Stimulated activated memory B cell treated with anti-CD40 and anti-IgM and Interleukin-4, amounts not matched to agents 10 μg/mL and 1 μg/mL and 100 μg/mL, for 72 hours (primary cell): Measurements from ENCODE around the gene SHLD1.

Experiments used
- ATAC-seq: fragments of 150-1000 bp; cut with Tn5 transposase; 2 replicates; pipeline ENCODE4 v1.10.0; 2021
- H3K27ac Mint-ChIP-seq: one replicate; pipeline ENCODE4 v1.8.0; 2022; ENCODE audit warnings: mild to moderate bottlenecking, mixed read lengths
- H3K27me3 Mint-ChIP-seq: one replicate; pipeline ENCODE4 v1.8.0; 2022; ENCODE audit warnings: mixed read lengths
- H3K36me3 Mint-ChIP-seq: one replicate; pipeline ENCODE4 v1.8.0; 2022; ENCODE audit warnings: mixed read lengths
- H3K4me1 Mint-ChIP-seq: one replicate; pipeline ENCODE4 v1.8.0; 2022; ENCODE audit warnings: mixed read lengths
- H3K4me3 Mint-ChIP-seq: one replicate; pipeline ENCODE4 v1.8.0; 2022; ENCODE audit warnings: mild to moderate bottlenecking, moderate library complexity, mixed read lengths
- H3K9me3 Mint-ChIP-seq: one replicate; pipeline ENCODE4 v1.8.0; 2022; ENCODE audit warnings: mixed read lengths

Gene SHLD1

GRCh38 chr20:5893052-5893451 lies 142.9 kb downstream of the SHLD1 start:
- no peak for ATAC-seq
- H3K4me1 Mint-ChIP-seq, result no peaks in the 10 kb centered on the region
- no peaks in the 10 kb centered on the region for H3K9me3 Mint-ChIP-seq
- no peak overlapping the region for H3K27ac Mint-ChIP-seq
- H3K27me3 Mint-ChIP-seq, result peaks cover 36% of the 10 kb centered on the region
- no peaks in the 10 kb centered on the region for H3K36me3 Mint-ChIP-seq
- H3K4me3 Mint-ChIP-seq, result no peak overlapping the region

GRCh38 chr20:5893621-5894020 lies 143.4 kb downstream of the SHLD1 start:
- Mint-ChIP-seq H3K27ac (no peak overlapping the region), H3K4me1 (no peaks in the 10 kb centered on the region), H3K9me3 (no peaks in the 10 kb centered on the region)

GRCh38 chr20:5895626-5896025 lies 145.4 kb downstream of the SHLD1 start:
- Mint-ChIP-seq H3K27ac (no peak overlapping the region), H3K27me3 (peaks cover 36% of the 10 kb centered on the region), H3K9me3 (peaks cover 3% of the 10 kb centered on the region), H3K36me3 (no peaks in the 10 kb centered on the region), H3K4me3 (no peak overlapping the region), H3K4me1 (no peaks in the 10 kb centered on the region)
- ATAC-seq, result no peak

More at GRCh38 chr20:5893621-5894020, 143.4 kb downstream of the SHLD1 start:
- no peak for ATAC-seq
- H3K27me3 Mint-ChIP-seq, result peaks cover 36% of the 10 kb centered on the region
- H3K4me3 Mint-ChIP-seq, result no peak overlapping the region
- H3K36me3 Mint-ChIP-seq, result no peaks in the 10 kb centered on the region

- H3K27me3 Mint-ChIP-seq, result peaks cover 66% of the 10 kb centered on the region
- no peak overlapping the region for H3K27ac Mint-ChIP-seq
- H3K4me3 Mint-ChIP-seq, result no peak overlapping the region
- no peaks in the 10 kb centered on the region for H3K4me1 Mint-ChIP-seq
- H3K9me3 Mint-ChIP-seq, result peaks cover 3% of the 10 kb centered on the region
- H3K36me3 Mint-ChIP-seq, result no peaks in the 10 kb centered on the region
- no peak for ATAC-seq
Measured at GRCh38 chr20:5899444-5899843, 149.2 kb downstream of the SHLD1 start.

GRCh38 chr20:5900908-5901307 lies 150.7 kb downstream of the SHLD1 start:
- Mint-ChIP-seq H3K27ac (no peak overlapping the region), H3K4me3 (no peak overlapping the region), H3K4me1 (no peaks in the 10 kb centered on the region), H3K9me3 (peaks cover 3% of the 10 kb centered on the region), H3K36me3 (no peaks in the 10 kb centered on the region), H3K27me3 (peaks cover 66% of the 10 kb centered on the region)
- ATAC-seq, result peak; percentile 43

- Mint-ChIP-seq H3K4me1 (peaks cover 9% of the 10 kb centered on the region), H3K4me3 (no peak overlapping the region), H3K9me3 (no peaks in the 10 kb centered on the region), H3K27me3 (peaks cover 93% of the 10 kb centered on the region), H3K36me3 (no peaks in the 10 kb centered on the region), H3K27ac (no peak overlapping the region)
- ATAC-seq, result no peak
Measured at GRCh38 chr20:5908981-5909380, 158.8 kb downstream of the SHLD1 start.

GRCh38 chr20:5910186-5910585 lies 160.0 kb downstream of the SHLD1 start:
- no peaks in the 10 kb centered on the region for H3K9me3 Mint-ChIP-seq
- peaks cover 93% of the 10 kb centered on the region for H3K27me3 Mint-ChIP-seq
- no peak overlapping the region for H3K27ac Mint-ChIP-seq
- H3K4me3 Mint-ChIP-seq, result no peak overlapping the region
- ATAC-seq, result no peak
- peaks cover 9% of the 10 kb centered on the region for H3K4me1 Mint-ChIP-seq
- no peaks in the 10 kb centered on the region for H3K36me3 Mint-ChIP-seq

- no peak for ATAC-seq
- Mint-ChIP-seq H3K4me1 (peaks cover 9% of the 10 kb centered on the region), H3K9me3 (no peaks in the 10 kb centered on the region), H3K36me3 (no peaks in the 10 kb centered on the region), H3K27ac (no peak overlapping the region), H3K27me3 (peaks cover 69% of the 10 kb centered on the region), H3K4me3 (no peak overlapping the region)
Measured at GRCh38 chr20:5913166-5913565, 163.0 kb downstream of the SHLD1 start.
